Type B pancreatic cell (in vitro differentiated cells): Measurements from ENCODE around the gene ATG16L2. TPM values are rescaled to one million over a fixed set of nuclear protein-coding genes. Genes with fewer than 3 reads are reported as not detected.

Source experiments
- DNase-seq: peaks from one replicate; pipeline ENCODE4 v3.0.0; 2021; ENCODE audit warnings: mixed read lengths; ENCODE audit not compliant: unreplicated experiment; ENCODE audit errors: extremely low spot score
- H3K27ac Mint-ChIP-seq: 2 replicates; pipeline ENCODE4 v1.8.0; 2021; ENCODE audit warnings: mild to moderate bottlenecking, mixed read lengths
- H3K27me3 Mint-ChIP-seq: 2 replicates; pipeline ENCODE4 v1.8.0; 2021; ENCODE audit warnings: mixed read lengths
- H3K36me3 Mint-ChIP-seq: 2 replicates; pipeline ENCODE4 v1.8.0; 2021; ENCODE audit warnings: mixed read lengths
- H3K4me1 Mint-ChIP-seq: one replicate; pipeline ENCODE4 v1.8.0; 2021; ENCODE audit warnings: mixed read lengths; ENCODE audit not compliant: unreplicated experiment
- H3K4me3 Mint-ChIP-seq: 2 replicates; pipeline ENCODE4 v1.8.0; 2021; ENCODE audit warnings: mild to moderate bottlenecking, mixed read lengths
- H3K9me3 Mint-ChIP-seq: 2 replicates; pipeline ENCODE4 v1.8.0; 2021; ENCODE audit warnings: mixed read lengths
- total RNA-seq: library from RNA; stranded (reverse); gene quantifications from 2 replicates; pipeline ENCODE4 v1.2.1, GENCODE V29; 2021; ENCODE audit warnings: low replicate concordance
- TF ChIP-seq, protein P1 (sequence below): fragments of 200-600 bp; sonication (generic); conservative IDR thresholded peaks from 2 replicates; pipeline ENCODE4 v1.5.0; 2021; ENCODE audit warnings: antibody characterized with exemption, mild to moderate bottlenecking

ATG16L2 gene
- total RNA-seq, 1 donor from 2014 or later: 29.5 TPM

DNA sequence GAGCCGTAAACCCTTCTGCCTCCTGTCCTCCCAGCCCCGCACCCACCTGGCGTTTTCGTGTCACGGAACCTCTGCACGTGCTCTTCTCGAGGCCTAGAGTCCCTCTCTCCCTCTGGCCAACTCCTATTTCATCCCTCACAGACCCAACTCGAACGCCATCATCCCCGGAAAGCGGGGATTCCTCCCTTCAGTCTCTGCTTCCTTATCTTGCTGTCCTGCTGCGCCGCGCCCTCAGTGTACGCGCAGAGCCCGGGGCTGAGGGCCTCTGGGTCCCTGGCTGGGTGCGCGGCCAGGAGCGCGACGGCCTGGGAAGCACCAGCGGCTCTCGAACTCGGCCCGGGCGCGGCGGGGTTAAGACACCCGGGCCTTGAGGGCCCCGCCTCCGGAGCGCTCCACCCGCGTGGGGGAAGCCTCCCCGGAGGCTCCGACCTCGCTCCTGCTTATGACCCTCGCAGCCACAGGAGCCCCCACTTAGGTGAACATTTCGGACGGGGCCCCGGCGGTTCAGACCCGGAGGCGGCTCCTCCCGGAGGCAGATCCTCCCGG lies 398 bp upstream of the ATG16L2 start:
- DNase-seq: no peak
- Mint-ChIP-seq H3K4me1 (peaks cover 15% of the 10 kb centered on the region), H3K4me3 (peak overlapping the region; percentile 92), H3K9me3 (no peaks in the 10 kb centered on the region), H3K27ac (peak overlapping the region; percentile 92), H3K27me3 (no peaks in the 10 kb centered on the region), H3K36me3 (peaks cover 5% of the 10 kb centered on the region)
- TF ChIP-seq, protein P1, sequence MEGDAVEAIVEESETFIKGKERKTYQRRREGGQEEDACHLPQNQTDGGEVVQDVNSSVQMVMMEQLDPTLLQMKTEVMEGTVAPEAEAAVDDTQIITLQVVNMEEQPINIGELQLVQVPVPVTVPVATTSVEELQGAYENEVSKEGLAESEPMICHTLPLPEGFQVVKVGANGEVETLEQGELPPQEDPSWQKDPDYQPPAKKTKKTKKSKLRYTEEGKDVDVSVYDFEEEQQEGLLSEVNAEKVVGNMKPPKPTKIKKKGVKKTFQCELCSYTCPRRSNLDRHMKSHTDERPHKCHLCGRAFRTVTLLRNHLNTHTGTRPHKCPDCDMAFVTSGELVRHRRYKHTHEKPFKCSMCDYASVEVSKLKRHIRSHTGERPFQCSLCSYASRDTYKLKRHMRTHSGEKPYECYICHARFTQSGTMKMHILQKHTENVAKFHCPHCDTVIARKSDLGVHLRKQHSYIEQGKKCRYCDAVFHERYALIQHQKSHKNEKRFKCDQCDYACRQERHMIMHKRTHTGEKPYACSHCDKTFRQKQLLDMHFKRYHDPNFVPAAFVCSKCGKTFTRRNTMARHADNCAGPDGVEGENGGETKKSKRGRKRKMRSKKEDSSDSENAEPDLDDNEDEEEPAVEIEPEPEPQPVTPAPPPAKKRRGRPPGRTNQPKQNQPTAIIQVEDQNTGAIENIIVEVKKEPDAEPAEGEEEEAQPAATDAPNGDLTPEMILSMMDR: no peak

DNA sequence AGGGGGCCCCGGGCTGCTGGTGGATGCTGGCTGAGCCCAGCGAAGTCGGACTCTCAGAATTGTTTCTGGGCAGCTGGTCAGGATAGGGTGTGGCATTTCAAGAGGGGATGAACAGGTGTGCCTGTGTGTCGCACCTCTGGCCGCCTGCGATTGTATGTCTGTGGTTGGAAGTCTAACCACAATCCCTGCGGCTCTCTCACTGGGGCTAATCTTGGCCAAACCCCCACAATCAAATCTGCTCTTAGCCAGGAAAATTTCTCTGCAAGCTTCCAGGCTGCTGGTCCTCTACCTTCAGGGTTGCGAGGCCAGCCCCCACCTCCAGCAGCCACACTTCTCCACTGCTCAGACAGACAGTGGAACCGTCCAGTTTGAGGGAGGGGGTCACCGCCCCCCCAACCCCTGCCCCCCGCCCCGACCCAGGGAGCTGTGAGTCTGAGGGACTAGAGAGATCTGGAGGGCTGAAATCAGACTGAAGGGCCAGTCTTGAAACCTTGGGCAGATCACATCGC lies 953 bp downstream of the ATG16L2 start:
- Mint-ChIP-seq H3K9me3 (no peaks in the 10 kb centered on the region), H3K27ac (peak overlapping the region; percentile 95), H3K36me3 (peaks cover 10% of the 10 kb centered on the region), H3K4me1 (peaks cover 15% of the 10 kb centered on the region), H3K27me3 (no peaks in the 10 kb centered on the region), H3K4me3 (peak overlapping the region; percentile 97)
- TF ChIP-seq, protein P1: no peak
- no peak for DNase-seq

DNA sequence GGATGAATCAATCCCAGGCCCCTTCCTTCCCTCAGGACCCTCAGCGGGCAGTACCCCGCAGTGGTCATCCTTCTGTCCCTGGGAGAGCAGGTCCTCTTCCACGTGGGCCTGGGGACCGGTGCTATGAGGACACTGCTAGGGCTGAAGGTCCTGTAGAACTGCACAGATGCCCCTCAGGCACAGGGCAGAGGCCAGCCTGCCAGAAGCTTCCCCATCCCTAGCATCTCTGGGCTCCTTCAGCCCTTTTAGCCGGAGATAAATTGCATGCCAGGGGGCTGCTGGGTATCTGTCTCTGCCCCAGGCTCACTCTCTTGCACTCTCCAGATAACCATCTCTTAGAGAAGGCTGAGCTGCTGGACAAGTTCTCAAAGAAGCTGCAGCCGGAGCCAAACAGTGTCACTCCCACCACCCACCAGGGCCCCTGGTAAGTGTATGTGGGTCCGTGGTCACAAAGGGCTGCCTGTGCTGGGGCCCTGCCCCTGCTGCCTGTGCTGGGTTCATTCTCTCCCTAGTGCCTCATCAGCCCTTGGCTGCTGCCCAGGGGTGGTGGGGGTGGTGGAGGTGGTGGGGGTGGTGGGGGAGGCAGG lies 2.3 kb downstream of the ATG16L2 start:
- Mint-ChIP-seq H3K4me1 (peaks cover 18% of the 10 kb centered on the region), H3K9me3 (no peaks in the 10 kb centered on the region), H3K27me3 (no peaks in the 10 kb centered on the region), H3K27ac (no peak overlapping the region), H3K36me3 (peaks cover 5% of the 10 kb centered on the region), H3K4me3 (peak overlapping the region; percentile 31)
- no peak for DNase-seq
- TF ChIP-seq, protein P1: no peak

GRCh38 chr11:72817966-72818365 lies 3.8 kb downstream of the ATG16L2 start:
- H3K4me3 Mint-ChIP-seq: peak overlapping the region; percentile 49
- H3K27me3 Mint-ChIP-seq: no peaks in the 10 kb centered on the region
- TF ChIP-seq, protein P1: no peak
- H3K27ac Mint-ChIP-seq: no peak overlapping the region
- H3K9me3 Mint-ChIP-seq: no peaks in the 10 kb centered on the region
- H3K36me3 Mint-ChIP-seq: peaks cover 5% of the 10 kb centered on the region
- DNase-seq: no peak
- peaks cover 13% of the 10 kb centered on the region for H3K4me1 Mint-ChIP-seq

- Mint-ChIP-seq H3K36me3 (peaks cover 5% of the 10 kb centered on the region), H3K27me3 (no peaks in the 10 kb centered on the region), H3K9me3 (no peaks in the 10 kb centered on the region), H3K27ac (no peak overlapping the region), H3K4me3 (peak overlapping the region; percentile 49), H3K4me1 (peaks cover 4% of the 10 kb centered on the region)
- no peak for DNase-seq
- TF ChIP-seq, protein P1: no peak
These were observed 4.8 kb downstream of the ATG16L2 start for GRCh38 chr11:72818971-72819370.
